Measurements from ENCODE around the gene ZFP28.

DNA sequence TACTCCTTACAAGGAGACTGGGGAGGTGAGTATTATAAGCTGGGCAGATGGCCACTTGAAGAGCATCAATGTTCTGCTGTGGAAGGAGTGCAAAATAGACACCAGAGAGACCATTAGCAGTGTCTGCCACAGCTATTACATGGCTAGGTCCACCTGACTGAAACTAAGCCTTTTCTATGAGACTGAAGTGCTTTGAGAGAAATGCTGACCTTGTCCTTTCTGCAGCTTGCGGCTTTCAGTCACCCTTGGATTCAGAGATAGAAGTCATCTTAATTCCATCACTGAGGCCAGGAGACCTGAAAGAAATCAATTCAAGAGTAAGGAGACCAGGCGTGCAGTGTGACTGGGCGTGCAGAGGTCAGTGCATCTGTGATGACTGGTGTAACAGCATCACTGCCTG, 1.3 kb upstream of the ZFP28 start:
- TF ChIP-seq, protein P1, sequence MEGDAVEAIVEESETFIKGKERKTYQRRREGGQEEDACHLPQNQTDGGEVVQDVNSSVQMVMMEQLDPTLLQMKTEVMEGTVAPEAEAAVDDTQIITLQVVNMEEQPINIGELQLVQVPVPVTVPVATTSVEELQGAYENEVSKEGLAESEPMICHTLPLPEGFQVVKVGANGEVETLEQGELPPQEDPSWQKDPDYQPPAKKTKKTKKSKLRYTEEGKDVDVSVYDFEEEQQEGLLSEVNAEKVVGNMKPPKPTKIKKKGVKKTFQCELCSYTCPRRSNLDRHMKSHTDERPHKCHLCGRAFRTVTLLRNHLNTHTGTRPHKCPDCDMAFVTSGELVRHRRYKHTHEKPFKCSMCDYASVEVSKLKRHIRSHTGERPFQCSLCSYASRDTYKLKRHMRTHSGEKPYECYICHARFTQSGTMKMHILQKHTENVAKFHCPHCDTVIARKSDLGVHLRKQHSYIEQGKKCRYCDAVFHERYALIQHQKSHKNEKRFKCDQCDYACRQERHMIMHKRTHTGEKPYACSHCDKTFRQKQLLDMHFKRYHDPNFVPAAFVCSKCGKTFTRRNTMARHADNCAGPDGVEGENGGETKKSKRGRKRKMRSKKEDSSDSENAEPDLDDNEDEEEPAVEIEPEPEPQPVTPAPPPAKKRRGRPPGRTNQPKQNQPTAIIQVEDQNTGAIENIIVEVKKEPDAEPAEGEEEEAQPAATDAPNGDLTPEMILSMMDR (IDR thresholded peaks at IDR 0.05) = no peak
- no peak for TF ChIP-seq POLR2A (IDR thresholded peaks at IDR 0.05; ENCODE audit: low read depth)
- TF ChIP-seq POLR2AphosphoS5 (IDR thresholded peaks at IDR 0.05) = no peak

Data from esophagus muscularis mucosa (tissue), 3 donors.